Peyer's patch (tissue), 4 donors: ENCODE results near the gene SLC26A9. TPM values are rescaled to one million over a fixed set of nuclear protein-coding genes. Genes with fewer than 3 reads are reported as not detected.

ENCODE experiments used
- DNase-seq, 3 donors: peaks; one replicate each; pipeline ENCODE4 v3.0.0-alpha.2; 2017 to 2019
- H3K27ac ChIP-seq, 4 donors: fragments of 200-600 bp; sonication (generic); one replicate each; pipeline ENCODE4 v1.5.1; 2016 to 2019
- H3K27me3 ChIP-seq, 2 donors: fragments of 200-600 bp; sonication (generic); one replicate each; pipeline ENCODE4 v1.5.1; 2019
- H3K36me3 ChIP-seq, 3 donors: fragments of 200-600 bp; sonication (generic); one replicate each; pipeline ENCODE4 v1.5.1; 2016 to 2019
- H3K4me1 ChIP-seq, 4 donors: fragments of 200-600 bp; sonication (generic); one replicate each; pipeline ENCODE4 v1.5.1; 2016 to 2019
- H3K4me3 ChIP-seq, 4 donors: fragments of 200-600 bp; sonication (generic); 1 replicate in 3 of 4; 2 replicates in 1 of 4; pipeline ENCODE4 v1.5.1; 2016 to 2019; ENCODE audit warnings: mild to moderate bottlenecking in 1 of 4
- H3K9me3 ChIP-seq, 4 donors: fragments of 200-600 bp; sonication (generic); one replicate each; pipeline ENCODE4 v1.5.1; 2016 to 2019; ENCODE audit warnings: mild to moderate bottlenecking in 1 of 4
- POLR2A ChIP-seq, 2 donors: fragments of 450-650 bp; IDR thresholded peaks; one replicate each; pipeline ENCODE4 v1.5.1; 2017; ENCODE audit warnings: antibody characterized with exemption in 2 of 2, mild to moderate bottlenecking in 2 of 2, moderate library complexity in 2 of 2
- total RNA-seq, 4 donors: library from RNA; depleted of rRNA; stranded (reverse); fragments of >200 nt; gene quantifications; one replicate each; pipeline ENCODE4 v1.1.0, GENCODE V29; 2016
- TF ChIP-seq, protein P1 (sequence below), 6 experiments: fragments of 450-650 bp in 4 of 6; fragments of 200-600 bp in 2 of 6; sonication (generic) in 1 of 6; IDR thresholded peaks; one replicate each; pipeline ENCODE4 v1.5.1; 2017 to 2019; ENCODE audit warnings: antibody characterized with exemption in 6 of 6, mild to moderate bottlenecking in 3 of 6, moderate library complexity in 1 of 6

The SLC26A9 gene
- total RNA-seq, 4 donors from 2014 or later = not detected

GRCh38 chr1:205981257-205981656, 38.0 kb upstream of the SLC26A9 start:
- TF ChIP-seq POLR2A (IDR thresholded peaks at IDR 0.05) = no peak
- TF ChIP-seq, protein P1, sequence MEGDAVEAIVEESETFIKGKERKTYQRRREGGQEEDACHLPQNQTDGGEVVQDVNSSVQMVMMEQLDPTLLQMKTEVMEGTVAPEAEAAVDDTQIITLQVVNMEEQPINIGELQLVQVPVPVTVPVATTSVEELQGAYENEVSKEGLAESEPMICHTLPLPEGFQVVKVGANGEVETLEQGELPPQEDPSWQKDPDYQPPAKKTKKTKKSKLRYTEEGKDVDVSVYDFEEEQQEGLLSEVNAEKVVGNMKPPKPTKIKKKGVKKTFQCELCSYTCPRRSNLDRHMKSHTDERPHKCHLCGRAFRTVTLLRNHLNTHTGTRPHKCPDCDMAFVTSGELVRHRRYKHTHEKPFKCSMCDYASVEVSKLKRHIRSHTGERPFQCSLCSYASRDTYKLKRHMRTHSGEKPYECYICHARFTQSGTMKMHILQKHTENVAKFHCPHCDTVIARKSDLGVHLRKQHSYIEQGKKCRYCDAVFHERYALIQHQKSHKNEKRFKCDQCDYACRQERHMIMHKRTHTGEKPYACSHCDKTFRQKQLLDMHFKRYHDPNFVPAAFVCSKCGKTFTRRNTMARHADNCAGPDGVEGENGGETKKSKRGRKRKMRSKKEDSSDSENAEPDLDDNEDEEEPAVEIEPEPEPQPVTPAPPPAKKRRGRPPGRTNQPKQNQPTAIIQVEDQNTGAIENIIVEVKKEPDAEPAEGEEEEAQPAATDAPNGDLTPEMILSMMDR (IDR thresholded peaks at IDR 0.05) = no peak
- H3K4me1 ChIP-seq = peaks cover 0 to 6% (median 0%) of the 10 kb centered on the region in 4 donors
- no peaks in the 10 kb centered on the region for H3K27me3 ChIP-seq
- no peak for DNase-seq
- H3K4me3 ChIP-seq = no peak overlapping the region
- no peak overlapping the region for H3K27ac ChIP-seq
- no peaks in the 10 kb centered on the region for H3K9me3 ChIP-seq
- H3K36me3 ChIP-seq = no peaks in the 10 kb centered on the region

- H3K27me3 ChIP-seq = no peaks in the 10 kb centered on the region
- no peaks in the 10 kb centered on the region for H3K36me3 ChIP-seq
- no peaks in the 10 kb centered on the region for H3K9me3 ChIP-seq
- DNase-seq = no peak
- H3K4me1 ChIP-seq = peaks cover 0 to 6% (median 0%) of the 10 kb centered on the region in 4 donors
- no peak for TF ChIP-seq POLR2A (IDR thresholded peaks at IDR 0.05)
- TF ChIP-seq, protein P1 (IDR thresholded peaks at IDR 0.05) = no peak
- no peak overlapping the region for H3K27ac ChIP-seq
- no peak overlapping the region for H3K4me3 ChIP-seq
Measured at GRCh38 chr1:205980237-205980870, 37.1 kb upstream of the SLC26A9 start.

- H3K9me3 ChIP-seq = no peaks in the 10 kb centered on the region
- H3K4me1 ChIP-seq = peaks cover 0 to 3% (median 0%) of the 10 kb centered on the region in 4 donors
- no peak overlapping the region for H3K4me3 ChIP-seq
- no peak overlapping the region for H3K27ac ChIP-seq
- no peaks in the 10 kb centered on the region for H3K27me3 ChIP-seq
- no peaks in the 10 kb centered on the region for H3K36me3 ChIP-seq
- no peak for DNase-seq
- no peak for TF ChIP-seq POLR2A (IDR thresholded peaks at IDR 0.05)
- TF ChIP-seq, protein P1 (IDR thresholded peaks at IDR 0.05) = no peak
Measured at GRCh38 chr1:205979301-205979700, 36.0 kb upstream of the SLC26A9 start.

DNA sequence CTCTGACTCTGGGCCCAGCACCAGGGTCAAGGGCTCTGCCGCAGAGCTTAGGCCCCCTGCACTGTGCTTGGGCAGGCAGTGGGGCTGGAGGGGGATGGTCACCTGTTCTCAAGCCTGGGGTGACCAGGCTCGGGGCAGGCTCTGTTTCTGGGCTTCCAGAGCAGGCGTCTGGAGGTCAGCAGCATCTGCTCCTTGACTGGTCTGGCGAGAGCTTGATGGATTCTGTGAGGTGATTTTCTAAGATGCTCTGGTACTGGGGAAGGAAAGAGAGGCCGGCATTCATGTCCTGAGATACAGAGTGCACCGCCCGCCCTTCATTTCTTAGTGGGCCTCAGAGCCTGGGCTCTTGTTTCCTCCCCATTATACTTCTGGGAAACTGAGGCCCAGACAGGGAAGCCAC, 35.4 kb upstream of the SLC26A9 start:
- TF ChIP-seq, protein P1 (IDR thresholded peaks at IDR 0.05) = no peak
- TF ChIP-seq POLR2A (IDR thresholded peaks at IDR 0.05) = no peak
- Histone ChIP-seq H3K4me3 (no peak overlapping the region), H3K36me3 (no peaks in the 10 kb centered on the region), H3K27me3 (no peaks in the 10 kb centered on the region), H3K27ac (no peak overlapping the region), H3K9me3 (no peaks in the 10 kb centered on the region), H3K4me1 (no peaks in the 10 kb centered on the region)
- no peak for DNase-seq

GRCh38 chr1:205977402-205978014, 34.3 kb upstream of the SLC26A9 start:
- TF ChIP-seq, protein P1 (IDR thresholded peaks at IDR 0.05) = peak; percentile 73 to 96 (median 84)
- TF ChIP-seq POLR2A (IDR thresholded peaks at IDR 0.05) = no peak
- Histone ChIP-seq H3K4me1 (no peaks in the 10 kb centered on the region), H3K27ac (no peak overlapping the region), H3K36me3 (no peaks in the 10 kb centered on the region), H3K27me3 (no peaks in the 10 kb centered on the region), H3K4me3 (no peak overlapping the region), H3K9me3 (no peaks in the 10 kb centered on the region)
- peak; percentile 49 to 80 (median 79) for DNase-seq
